ENCODE data around the gene PRDX2.

Gene PRDX2

DNA sequence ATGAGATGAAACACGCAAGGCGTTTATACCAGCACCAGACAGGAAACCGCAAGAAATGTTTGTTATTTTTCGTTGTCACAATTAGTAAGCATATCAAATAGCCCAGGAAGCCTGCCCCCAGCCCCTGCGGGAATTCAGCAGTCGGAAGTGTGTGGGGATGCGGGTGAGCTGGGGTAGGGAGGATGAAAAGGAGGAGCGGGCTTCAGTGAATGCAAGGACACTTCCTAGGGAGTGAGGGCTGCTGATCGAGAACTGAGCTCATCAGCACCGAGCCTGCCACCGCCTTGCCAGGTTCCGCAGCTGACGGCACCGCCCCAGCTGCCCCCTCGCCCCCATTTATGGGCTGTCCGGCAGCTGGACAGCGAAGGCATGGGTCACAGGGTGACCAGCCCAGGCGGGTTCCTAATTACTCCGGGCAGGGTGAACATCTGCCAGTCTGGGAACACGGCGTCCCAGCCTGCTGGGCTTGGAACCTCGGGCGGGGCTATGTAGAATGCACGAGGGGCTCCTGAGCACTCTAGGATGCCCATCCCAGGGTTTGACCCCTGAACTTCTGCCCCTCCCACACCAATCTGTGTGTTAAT, 51.6 kb downstream of the PRDX2 start:
- DNase-seq = peak; percentile 17

DNA sequence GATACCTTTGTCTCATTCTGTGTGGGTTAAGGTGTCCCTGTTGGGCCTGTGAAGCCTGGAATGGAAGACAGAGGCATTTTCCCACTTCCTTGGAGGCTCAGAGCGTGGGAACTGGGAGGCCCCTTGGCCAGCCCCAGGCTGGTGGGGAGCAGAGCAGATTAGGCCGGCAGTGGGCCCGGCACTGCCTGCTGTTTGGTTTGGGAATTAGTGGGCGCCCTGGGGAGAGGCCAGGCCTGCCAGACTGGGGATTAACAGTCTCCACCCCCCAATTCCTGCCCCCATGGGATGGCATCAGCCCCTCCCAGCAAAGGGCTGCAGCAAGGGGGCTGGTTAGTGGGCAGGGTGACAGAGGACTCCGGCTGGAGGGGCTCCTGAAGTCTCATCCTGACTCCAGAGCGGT, 53.1 kb downstream of the PRDX2 start:
- no peak for DNase-seq

All from T1000 (cell line).